ENCODE measurements around the gene ERC1. TPM values are rescaled to one million over a fixed set of nuclear protein-coding genes. Genes with fewer than 3 reads are reported as not detected.

ERC1 gene
- total and polyA plus RNA-seq, 3 experiments from 2014 or later: 11.0 to 24.2 (median 22.6) TPM

DNA sequence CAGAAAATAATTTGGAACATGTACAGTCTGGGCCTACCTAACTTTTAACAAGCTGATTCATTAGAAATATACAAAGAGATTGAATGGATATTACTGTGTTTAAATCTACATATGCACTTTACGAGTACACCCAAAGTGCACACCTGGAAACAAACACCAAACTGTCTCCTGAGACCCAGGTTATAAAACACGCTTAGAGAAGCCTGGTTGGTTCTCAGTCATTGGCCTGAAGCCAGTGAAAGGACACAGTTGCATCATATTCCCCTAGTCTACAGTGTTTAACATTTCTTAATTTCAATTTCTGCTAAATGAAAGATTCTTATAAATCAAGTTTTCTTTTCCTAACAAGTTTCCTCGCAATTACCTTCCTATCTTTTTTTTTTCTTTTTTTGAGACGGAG lies 393.9 kb downstream of the ERC1 start:
- Histone ChIP-seq H3K9me3 (ENCODE audit: low read length) (no peaks in the 10 kb centered on the region), H3K4me3 (ENCODE audit: low read length) (no peak overlapping the region), H3K27ac (ENCODE audit: low read depth, low read length) (no peak overlapping the region), H3K36me3 (ENCODE audit: insufficient read depth, low read length) (no peaks in the 10 kb centered on the region), H3K4me1 (ENCODE audit: insufficient read depth, low read length) (no peaks in the 10 kb centered on the region), H3K27me3 (ENCODE audit: insufficient read depth, low read length, poor library complexity, severe bottlenecking) (no peaks in the 10 kb centered on the region)
- H3K27me3 Mint-ChIP-seq: no peaks in the 10 kb centered on the region
- H3K36me3 Mint-ChIP-seq: peaks cover 9 to 12% (median 10%) of the 10 kb centered on the region in 3 donors
- H3K9me3 Mint-ChIP-seq: no peaks in the 10 kb centered on the region
- no peak overlapping the region for H3K4me3 Mint-ChIP-seq
- POLR2A ChIA-PET: no interaction called here
- CTCF ChIA-PET: no interaction called here
- peak overlapping the region in 2 of 8 donors; percentile 65 to 78 for H3K27ac Mint-ChIP-seq
- DNase-seq: no peak
- H3K4me1 Mint-ChIP-seq: no peaks in the 10 kb centered on the region

DNA sequence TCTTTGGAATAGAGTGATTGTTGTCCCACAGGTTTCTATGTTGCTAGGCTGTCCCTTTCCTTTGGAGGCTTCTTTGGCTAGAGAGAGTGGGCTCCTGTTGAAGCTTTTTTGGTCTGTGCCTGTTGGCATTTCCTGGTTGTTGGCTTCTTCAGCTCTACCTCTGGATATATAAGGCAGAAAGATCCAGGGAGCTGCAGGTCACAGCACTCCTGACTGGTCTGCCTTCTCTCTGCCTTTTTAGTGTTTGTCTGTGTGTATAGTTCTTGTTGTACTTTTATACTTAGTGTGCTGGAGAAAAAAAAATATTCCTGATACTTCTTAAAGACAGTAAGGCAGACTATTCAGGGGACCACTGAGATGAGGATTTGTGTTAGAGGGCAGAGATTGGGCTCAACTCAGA lies 400.7 kb downstream of the ERC1 start:
- H3K4me3 Mint-ChIP-seq: no peak overlapping the region
- Histone ChIP-seq H3K4me1 (ENCODE audit: insufficient read depth, low read length) (no peaks in the 10 kb centered on the region), H3K9me3 (ENCODE audit: low read length) (no peaks in the 10 kb centered on the region), H3K4me3 (ENCODE audit: low read length) (no peak overlapping the region), H3K27me3 (ENCODE audit: insufficient read depth, low read length, poor library complexity, severe bottlenecking) (no peaks in the 10 kb centered on the region), H3K36me3 (ENCODE audit: insufficient read depth, low read length) (no peaks in the 10 kb centered on the region), H3K27ac (ENCODE audit: low read depth, low read length) (no peak overlapping the region)
- H3K9me3 Mint-ChIP-seq: peaks cover 0 to 12% (median 6%) of the 10 kb centered on the region in 5 donors
- no peaks in the 10 kb centered on the region for H3K4me1 Mint-ChIP-seq
- no peak for DNase-seq
- peaks cover 13 to 37% (median 18%) of the 10 kb centered on the region in 3 donors for H3K36me3 Mint-ChIP-seq
- CTCF ChIA-PET: no interaction called here
- H3K27me3 Mint-ChIP-seq: no peaks in the 10 kb centered on the region
- no peak overlapping the region for H3K27ac Mint-ChIP-seq
- POLR2A ChIA-PET: no interaction called here

DNA sequence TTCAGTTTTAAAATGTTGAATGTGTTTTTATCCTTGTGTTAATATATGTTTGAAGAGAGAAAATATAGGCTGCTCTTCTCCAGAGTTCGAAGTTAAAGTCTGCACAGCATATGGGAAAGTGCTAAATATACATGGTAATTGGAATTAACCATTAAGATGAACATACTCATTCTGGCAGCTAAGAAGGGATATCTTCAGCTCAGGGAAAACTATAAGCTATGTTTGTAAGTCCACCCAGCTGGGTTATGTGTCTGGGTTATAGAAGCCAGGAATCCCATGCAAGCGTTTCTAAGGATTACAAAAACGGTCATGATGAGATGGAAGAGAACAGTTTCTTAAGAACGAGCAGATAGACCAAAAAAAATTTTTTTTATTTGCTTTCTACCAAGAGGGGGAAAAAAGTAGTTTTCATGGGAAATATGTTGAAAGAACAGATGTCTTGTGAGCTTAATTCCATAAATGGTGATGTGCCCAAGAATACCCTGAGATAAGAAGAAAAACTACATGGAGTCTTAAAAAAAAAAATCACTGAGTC lies 404.5 kb downstream of the ERC1 start:
- Mint-ChIP-seq H3K4me1 (no peaks in the 10 kb centered on the region), H3K27ac (no peak overlapping the region), H3K4me3 (no peak overlapping the region), H3K36me3 (peaks cover 9 to 28% (median 9%) of the 10 kb centered on the region in 3 donors), H3K27me3 (no peaks in the 10 kb centered on the region), H3K9me3 (peaks cover 0 to 12% (median 6%) of the 10 kb centered on the region in 5 donors)
- Histone ChIP-seq H3K27ac (ENCODE audit: low read depth, low read length) (no peak overlapping the region), H3K4me3 (ENCODE audit: low read length) (no peak overlapping the region), H3K27me3 (ENCODE audit: insufficient read depth, low read length, poor library complexity, severe bottlenecking) (no peaks in the 10 kb centered on the region), H3K9me3 (ENCODE audit: low read length) (no peaks in the 10 kb centered on the region), H3K36me3 (ENCODE audit: insufficient read depth, low read length) (no peaks in the 10 kb centered on the region), H3K4me1 (ENCODE audit: insufficient read depth, low read length) (no peaks in the 10 kb centered on the region)
- no peak for DNase-seq
- CTCF ChIA-PET: interaction anchor here (1.4 kb wide), 1 partner anchor 11 kb away, joined by 3 read pairs; no protein-coding TSS in a partner anchor
- POLR2A ChIA-PET: no interaction called here

DNA sequence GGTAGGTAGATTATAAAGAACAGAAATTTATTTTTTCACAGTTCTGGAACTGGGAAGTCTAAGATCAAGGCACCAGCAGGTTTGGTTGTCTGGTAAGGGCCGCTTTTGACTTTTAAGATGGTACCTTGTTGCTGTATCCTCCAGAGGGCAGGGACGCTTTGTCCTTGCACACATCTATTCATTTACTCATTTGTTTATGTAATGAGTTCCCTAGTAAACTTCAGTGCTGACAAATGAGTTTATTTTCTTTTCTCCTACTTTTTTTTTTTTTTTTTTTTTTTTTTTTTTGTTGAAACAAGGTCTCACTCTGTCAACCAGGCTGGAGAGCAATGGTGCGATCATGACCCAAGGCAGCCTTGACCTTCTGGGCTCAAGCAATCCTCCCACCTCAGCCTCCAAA lies 407.6 kb downstream of the ERC1 start:
- no peak for DNase-seq
- H3K27ac Mint-ChIP-seq: peak overlapping the region in 1 of 8 donors; percentile 66
- ChIA-PET CTCF (no interaction called here), POLR2A (no interaction called here)
- no peaks in the 10 kb centered on the region for H3K27me3 Mint-ChIP-seq
- Histone ChIP-seq H3K27me3 (ENCODE audit: insufficient read depth, low read length, poor library complexity, severe bottlenecking) (no peaks in the 10 kb centered on the region), H3K9me3 (ENCODE audit: low read length) (no peaks in the 10 kb centered on the region), H3K4me3 (ENCODE audit: low read length) (no peak overlapping the region), H3K4me1 (ENCODE audit: insufficient read depth, low read length) (no peaks in the 10 kb centered on the region), H3K36me3 (ENCODE audit: insufficient read depth, low read length) (no peaks in the 10 kb centered on the region), H3K27ac (ENCODE audit: low read depth, low read length) (no peak overlapping the region)
- H3K36me3 Mint-ChIP-seq: peaks cover 3 to 8% (median 5%) of the 10 kb centered on the region in 3 donors
- H3K4me1 Mint-ChIP-seq: no peaks in the 10 kb centered on the region
- H3K9me3 Mint-ChIP-seq: no peaks in the 10 kb centered on the region
- no peak overlapping the region for H3K4me3 Mint-ChIP-seq

DNA sequence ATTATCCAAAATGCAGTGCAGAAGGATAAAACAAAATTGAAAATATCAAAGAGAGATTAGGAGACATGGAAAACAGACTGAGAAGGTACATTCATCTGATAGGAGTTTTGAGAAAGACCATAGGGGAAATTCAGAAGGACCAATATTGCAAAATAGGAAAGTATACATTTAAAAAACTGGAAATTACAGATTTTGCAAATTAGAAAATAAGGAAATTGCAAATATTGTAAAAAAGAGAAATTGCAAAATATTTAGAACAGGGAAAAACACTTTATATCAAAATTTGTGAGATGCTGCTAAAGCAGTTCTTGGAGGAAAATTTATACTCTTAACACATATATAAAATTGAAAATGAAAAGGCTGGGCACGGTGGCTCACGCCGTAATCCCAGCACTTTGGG lies 410.9 kb downstream of the ERC1 start:
- Mint-ChIP-seq H3K4me3 (no peak overlapping the region), H3K27ac (no peak overlapping the region), H3K36me3 (peaks cover 0 to 4% (median 0%) of the 10 kb centered on the region in 3 donors), H3K4me1 (no peaks in the 10 kb centered on the region), H3K27me3 (no peaks in the 10 kb centered on the region), H3K9me3 (no peaks in the 10 kb centered on the region)
- no peaks in the 10 kb centered on the region for H3K9me3 ChIP-seq (ENCODE audit: low read length)
- H3K4me3 ChIP-seq (ENCODE audit: low read length): no peak overlapping the region
- H3K27me3 ChIP-seq (ENCODE audit: insufficient read depth, low read length, poor library complexity, severe bottlenecking): no peaks in the 10 kb centered on the region
- H3K27ac ChIP-seq (ENCODE audit: low read depth, low read length): no peak overlapping the region
- H3K4me1 ChIP-seq (ENCODE audit: insufficient read depth, low read length): no peaks in the 10 kb centered on the region
- no peak for DNase-seq
- H3K36me3 ChIP-seq (ENCODE audit: insufficient read depth, low read length): no peaks in the 10 kb centered on the region
- ChIA-PET CTCF (interaction anchor here (1.0 kb wide), 1 partner anchor 181 kb away, joined by 3 read pairs; no protein-coding TSS in a partner anchor), POLR2A (no interaction called here)

DNA sequence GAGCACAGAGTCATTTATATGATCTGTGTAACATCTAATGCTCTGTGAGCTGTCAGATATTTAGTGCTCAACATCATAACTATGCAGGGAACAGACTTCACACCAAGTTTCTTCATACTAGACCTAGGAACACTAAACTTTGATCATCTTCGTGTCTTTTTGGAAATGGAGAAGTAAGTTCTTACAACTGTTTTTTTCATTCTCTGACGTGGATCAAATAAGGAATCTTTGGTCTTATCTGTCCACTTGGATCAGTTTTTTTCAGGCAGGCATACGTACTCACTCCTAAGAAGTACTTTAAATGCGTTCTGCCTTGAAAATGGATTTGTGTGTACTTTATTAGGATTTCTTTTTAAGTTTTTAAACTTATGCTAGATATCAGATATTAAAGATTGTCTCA lies 412.4 kb downstream of the ERC1 start:
- ChIA-PET POLR2A (no interaction called here), CTCF (no interaction called here)
- Mint-ChIP-seq H3K4me3 (no peak overlapping the region), H3K27me3 (no peaks in the 10 kb centered on the region), H3K27ac (no peak overlapping the region), H3K36me3 (peaks cover 0 to 5% (median 4%) of the 10 kb centered on the region in 3 donors), H3K9me3 (no peaks in the 10 kb centered on the region), H3K4me1 (no peaks in the 10 kb centered on the region)
- no peaks in the 10 kb centered on the region for H3K9me3 ChIP-seq (ENCODE audit: low read length)
- H3K4me3 ChIP-seq (ENCODE audit: low read length): no peak overlapping the region
- no peaks in the 10 kb centered on the region for H3K27me3 ChIP-seq (ENCODE audit: insufficient read depth, low read length, poor library complexity, severe bottlenecking)
- H3K27ac ChIP-seq (ENCODE audit: low read depth, low read length): no peak overlapping the region
- no peaks in the 10 kb centered on the region for H3K36me3 ChIP-seq (ENCODE audit: insufficient read depth, low read length)
- DNase-seq: no peak
- no peaks in the 10 kb centered on the region for H3K4me1 ChIP-seq (ENCODE audit: insufficient read depth, low read length)

DNA sequence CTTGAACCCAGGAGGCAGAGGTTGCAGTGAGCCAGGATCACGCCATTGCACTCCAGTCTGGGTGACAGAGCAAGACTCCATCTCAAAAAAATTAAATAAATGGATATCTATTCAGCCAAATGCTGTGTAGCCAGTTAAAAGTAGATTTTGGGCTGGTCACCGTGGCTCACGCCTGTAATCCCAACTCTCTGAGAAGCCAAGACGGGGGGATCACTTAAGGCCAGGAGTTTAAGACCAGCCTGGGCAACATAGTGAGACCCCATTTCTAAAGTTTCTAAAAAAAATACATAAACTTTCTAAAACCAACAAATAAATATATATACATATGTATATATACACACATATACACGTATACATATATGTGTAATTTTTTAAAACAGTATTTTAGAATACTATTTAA lies 414.6 kb downstream of the ERC1 start:
- H3K36me3 ChIP-seq (ENCODE audit: insufficient read depth, low read length): no peaks in the 10 kb centered on the region
- peaks cover 6 to 22% (median 12%) of the 10 kb centered on the region in 3 donors for H3K36me3 Mint-ChIP-seq
- no peaks in the 10 kb centered on the region for H3K27me3 ChIP-seq (ENCODE audit: insufficient read depth, low read length, poor library complexity, severe bottlenecking)
- H3K4me3 Mint-ChIP-seq: no peak overlapping the region
- DNase-seq: no peak
- H3K27ac Mint-ChIP-seq: no peak overlapping the region
- no peak overlapping the region for H3K27ac ChIP-seq (ENCODE audit: low read depth, low read length)
- ChIA-PET POLR2A (no interaction called here), CTCF (no interaction called here)
- H3K4me1 ChIP-seq (ENCODE audit: insufficient read depth, low read length): no peaks in the 10 kb centered on the region
- no peaks in the 10 kb centered on the region for H3K9me3 Mint-ChIP-seq
- peaks cover 0 to 1% (median 0%) of the 10 kb centered on the region in 3 donors for H3K4me1 Mint-ChIP-seq
- no peak overlapping the region for H3K4me3 ChIP-seq (ENCODE audit: low read length)
- no peaks in the 10 kb centered on the region for H3K9me3 ChIP-seq (ENCODE audit: low read length)
- peaks cover 0 to 1% of the 10 kb centered on the region in 2 donors for H3K27me3 Mint-ChIP-seq

DNA sequence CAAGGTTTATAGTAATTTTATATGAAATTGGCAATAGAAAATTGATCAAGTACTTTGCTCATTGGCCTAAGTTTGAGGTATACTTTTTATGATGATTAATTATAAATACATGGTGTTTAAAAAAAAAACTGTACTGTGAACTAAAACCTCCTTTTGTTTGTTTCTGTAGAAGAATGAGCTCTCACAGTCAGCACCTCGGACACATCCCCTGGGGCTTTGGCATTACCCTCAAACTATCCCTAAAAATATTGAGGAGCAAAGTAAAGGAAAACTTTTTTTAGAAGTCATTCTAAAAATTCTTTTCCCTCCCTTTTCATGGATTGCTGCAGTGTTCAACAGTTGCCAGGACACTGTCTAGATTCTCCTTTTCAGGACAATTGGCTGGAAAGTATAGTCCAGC lies 419.8 kb downstream of the ERC1 start:
- H3K27me3 ChIP-seq (ENCODE audit: insufficient read depth, low read length, poor library complexity, severe bottlenecking): no peaks in the 10 kb centered on the region
- no peak overlapping the region for H3K27ac ChIP-seq (ENCODE audit: low read depth, low read length)
- CTCF ChIA-PET: no interaction called here
- no peak for DNase-seq
- no peaks in the 10 kb centered on the region for H3K9me3 ChIP-seq (ENCODE audit: low read length)
- peaks cover 0 to 1% (median 0%) of the 10 kb centered on the region in 3 donors for H3K4me1 Mint-ChIP-seq
- H3K27me3 Mint-ChIP-seq: peaks cover 0 to 1% of the 10 kb centered on the region in 2 donors
- H3K4me3 Mint-ChIP-seq: no peak overlapping the region
- no peaks in the 10 kb centered on the region for H3K36me3 ChIP-seq (ENCODE audit: insufficient read depth, low read length)
- peaks cover 14 to 46% (median 16%) of the 10 kb centered on the region in 3 donors for H3K36me3 Mint-ChIP-seq
- no peak overlapping the region for H3K4me3 ChIP-seq (ENCODE audit: low read length)
- no peaks in the 10 kb centered on the region for H3K9me3 Mint-ChIP-seq
- POLR2A ChIA-PET: no interaction called here
- no peaks in the 10 kb centered on the region for H3K4me1 ChIP-seq (ENCODE audit: insufficient read depth, low read length)
- no peak overlapping the region for H3K27ac Mint-ChIP-seq

Measured in CD8-positive, alpha-beta memory T cell (primary cell).